ENCODE measurements around the gene PDGFD. TPM values are rescaled to one million over a fixed set of nuclear protein-coding genes. Genes with fewer than 3 reads are reported as not detected.

The PDGFD gene
- total and polyA plus RNA-seq, 2 experiments from 2014 or later = 1.9 to 4.5 TPM

GRCh38 chr11:104054911-104055529, 108.9 kb downstream of the PDGFD start (continued):
- TF ChIP-seq ZNF462 (CRISPR knock-in tag; IDR thresholded peaks at IDR 0.05) = no peak

GRCh38 chr11:104053743-104054478, 110.0 kb downstream of the PDGFD start:
- Histone ChIP-seq H3K36me3 (ENCODE audit: insufficient read depth) (no peaks in the 10 kb centered on the region), H3F3A (replicated peaks; ENCODE audit: low read depth) (no peaks in the 10 kb centered on the region), H3K4me3 (no peak overlapping the region), H3K79me2 (replicated peaks; ENCODE audit: insufficient read depth) (no peaks in the 10 kb centered on the region), H3K4me1 (ENCODE audit: insufficient read depth) (peaks cover 11% of the 10 kb centered on the region; the same call in 1 of the 2 replicates), H3K27me3 (ENCODE audit: insufficient read depth) (no peaks in the 10 kb centered on the region), H3K27ac (ENCODE audit: low read depth) (no peak overlapping the region), H2AFZ (no peak overlapping the region), H3K4me2 (no peak overlapping the region), H3K9me2 (ENCODE audit: insufficient read depth) (no peaks in the 10 kb centered on the region), H4K20me1 (replicated peaks; ENCODE audit: insufficient read depth) (no peaks in the 10 kb centered on the region)
- no peak overlapping the region for H3K4me3 Mint-ChIP-seq
- ATAC-seq (no peak), DNase-seq (ENCODE audit: low spot score) (no peak)
- no peak overlapping the region for H3K27ac Mint-ChIP-seq
- no peaks in the 10 kb centered on the region for H3K9me3 Mint-ChIP-seq
- H3K27me3 Mint-ChIP-seq (ENCODE audit: insufficient read depth, low read depth, poor library complexity) = no peaks in the 10 kb centered on the region
- no peaks in the 10 kb centered on the region for H3K36me3 Mint-ChIP-seq (ENCODE audit: low read depth)
- H3K4me1 Mint-ChIP-seq = peaks cover 15% of the 10 kb centered on the region; the same call in 2 of the 3 replicates
- TF ChIP-seq EZH2phosphoT487 (IDR thresholded peaks at IDR 0.05; ENCODE audit: unreplicated experiment) (no peak), ZNF331 (CRISPR knock-in tag; IDR thresholded peaks at IDR 0.05; ENCODE audit: low read depth) (no peak)
